ENCODE results near the gene GALNT3. TPM values are rescaled to one million over a fixed set of nuclear protein-coding genes. Genes with fewer than 3 reads are reported as not detected.

The GALNT3 gene
- total and polyA plus RNA-seq, 4 donors: 0.23 to 3.4 (median 2.2) TPM

GRCh38 chr2:165697748-165698443 is 96.2 kb downstream of the GALNT3 start:
- H3K4me3 ChIP-seq (ENCODE audit: low read length in 2 of 2): no peak overlapping the region
- H3K27ac ChIP-seq (ENCODE audit: low read depth in 1 of 2, low read length in 2 of 2): no peak overlapping the region
- DNase-seq (no peak), ATAC-seq (ENCODE audit: low FRiP score) (no peak)
- H3K36me3 ChIP-seq (ENCODE audit: control insufficient read depth in 1 of 2, insufficient read depth in 2 of 2, low read length in 1 of 2): no peaks in the 10 kb centered on the region
- WGBS, 2 donors: 49 to 55% methylated on average over 4 of the region's 4 CpGs
- H3K27me3 ChIP-seq (ENCODE audit: control insufficient read depth in 1 of 2, insufficient read depth in 2 of 2, low read length in 1 of 2): no peaks in the 10 kb centered on the region
- H3K4me1 ChIP-seq (ENCODE audit: control insufficient read depth in 1 of 2, insufficient read depth in 2 of 2, low read length in 2 of 2): peaks cover 0 to 2% of the 10 kb centered on the region in 2 donors
- intact Hi-C loops (cut with DNase I): loop anchor here (2.0 to 10.0 kb wide), 3 partner anchors 177 to 296 kb away; no protein-coding TSS in a partner anchor
- H3K9me3 ChIP-seq (ENCODE audit: control insufficient read depth, low read length): no peaks in the 10 kb centered on the region

Other genes with a start within 250 kb of the GALNT3 start
- 10 to 100 TPM; 26.3 to 31.8 TPM for gene TTC21B, start 159.5 kb upstream of the GALNT3 start, total RNA-seq
- 1 to 10 TPM; 3.1 to 7.4 TPM for gene TTC21B, start 159.5 kb upstream of the GALNT3 start, polyA plus RNA-seq